ENCODE data around the gene SEMA4D.

- TF ChIP-seq CTCF (IDR thresholded peaks at IDR 0.05) (no peak), POLR2A (IDR thresholded peaks at IDR 0.05) (no peak), POLR2AphosphoS5 (IDR thresholded peaks at IDR 0.05) (no peak)
Observed at GRCh38 chr9:89450213-89450612, 47.7 kb downstream of the SEMA4D start.

All from prostate gland (tissue), 2 donors.